K562 (cell line): ENCODE measurements around the gene ZNF506. TPM values are rescaled to one million over a fixed set of nuclear protein-coding genes. Genes with fewer than 3 reads are reported as not detected.

ENCODE experiments used
- BRCA1 ChIP-seq, 2 experiments: fragments of 450-650 bp in 1 of 2; sonication (generic) in 1 of 2; formaldehyde crosslinking in 1 of 2; IDR thresholded peaks; 2 replicates each; pipeline versions ENCODE4 v1.5.0 to v1.6.1; 2017 to 2020; ENCODE audit warnings: mild to moderate bottlenecking in 1 of 2, missing genetic modification reagents in 1 of 2
- BRF2 ChIP-seq: IDR thresholded peaks from 3 replicates; pipeline ENCODE4 v1.6.1; 2011; ENCODE audit warnings: borderline replicate concordance, mild to moderate bottlenecking; ENCODE audit not compliant: insufficient read length, insufficient read depth
- EHMT2 ChIP-seq: fragments of 450-650 bp; IDR thresholded peaks from 2 replicates; pipeline ENCODE4 v1.6.1; 2018; ENCODE audit warnings: antibody characterized with exemption
- FOXK1 ChIP-seq: sonication (generic); formaldehyde crosslinking; IDR thresholded peaks from 2 replicates; pipeline ENCODE4 v1.8.0; 2022; ENCODE audit warnings: missing genetic modification reagents, mild to moderate bottlenecking, borderline replicate concordance
- FOXO4 ChIP-seq: fragments of 450-650 bp; formaldehyde crosslinking; IDR thresholded peaks from 2 replicates; pipeline ENCODE4 v1.4.0; 2020; ENCODE audit warnings: mild to moderate bottlenecking, moderate library complexity
- JUN ChIP-seq, 2 experiments: sonication (generic) in 1 of 2; formaldehyde crosslinking in 1 of 2; IDR thresholded peaks; 2 replicates each; pipeline versions ENCODE4 v1.6.1 to v1.8.0; 2012 to 2022; ENCODE audit warnings: borderline replicate concordance in 2 of 2, mild to moderate bottlenecking in 2 of 2, improper control_type of control experiment in 1 of 2, low read depth in 1 of 2, low read length in 1 of 2, missing genetic modification reagents in 1 of 2
- MTA3 ChIP-seq: fragments of 450-650 bp; formaldehyde crosslinking; IDR thresholded peaks from 2 replicates; pipeline ENCODE4 v1.6.1; 2017; ENCODE audit warnings: mild to moderate bottlenecking, borderline replicate concordance
- NKRF ChIP-seq: fragments of 450-650 bp; IDR thresholded peaks from 2 replicates; pipeline ENCODE4 v1.6.1; 2016; ENCODE audit warnings: borderline replicate concordance
- SNAPC5 ChIP-seq: fragments of 250-450 bp; sonication (Bioruptor Pico); IDR thresholded peaks from 2 replicates; pipeline ENCODE4 v1.8.0; 2021; ENCODE audit warnings: moderate library complexity, mild to moderate bottlenecking, inconsistent platforms
- TFAM ChIP-seq: fragments of 250-450 bp; sonication (Bioruptor Pico); conservative IDR thresholded peaks from 2 replicates; pipeline ENCODE4 v1.5.0; 2021; ENCODE audit warnings: mild to moderate bottlenecking, moderate library complexity
- TRIM28 ChIP-seq: fragments of 450-650 bp; IDR thresholded peaks from 2 replicates; pipeline ENCODE4 v1.6.1; 2017
- YBX1 ChIP-seq: fragments of 450-650 bp; IDR thresholded peaks from 2 replicates; pipeline ENCODE4 v1.7.1; 2016; ENCODE audit warnings: mild to moderate bottlenecking
- ZBTB33 ChIP-seq: sonication (generic); formaldehyde crosslinking; IDR thresholded peaks from 2 replicates; pipeline ENCODE4 v1.8.1; 2023; ENCODE audit warnings: mild to moderate bottlenecking, missing genetic modification reagents
- ZNF146 ChIP-seq: IDR thresholded peaks from one replicate; pipeline ENCODE4 v1.6.1; 2018; ENCODE audit warnings: missing compliant biosample characterization; ENCODE audit not compliant: unreplicated experiment
- ZNF347 ChIP-seq: fragments of 450-650 bp; formaldehyde crosslinking; IDR thresholded peaks from 2 replicates; pipeline ENCODE4 v1.4.0; 2020; ENCODE audit warnings: low read depth, mild to moderate bottlenecking, moderate library complexity
- ZNF57 ChIP-seq: fragments of 450-650 bp; formaldehyde crosslinking; IDR thresholded peaks from 2 replicates; pipeline ENCODE4 v1.4.0; 2020; ENCODE audit warnings: mild to moderate bottlenecking, moderate library complexity
- ZNF707 ChIP-seq: fragments of 250-450 bp; sonication (Bioruptor Pico); conservative IDR thresholded peaks from 2 replicates; pipeline ENCODE4 v1.8.0; 2022; ENCODE audit warnings: inconsistent platforms, mild to moderate bottlenecking, moderate library complexity
- ZNF764 ChIP-seq: fragments of 250-450 bp; sonication (Bioruptor Pico); IDR thresholded peaks from 2 replicates; pipeline ENCODE4 v1.4.0; 2020; ENCODE audit warnings: low read depth, mild to moderate bottlenecking, moderate library complexity
- ZSCAN32 ChIP-seq: fragments of 450-650 bp; formaldehyde crosslinking; IDR thresholded peaks from 2 replicates; pipeline ENCODE4 v1.4.0; 2020; ENCODE audit warnings: mild to moderate bottlenecking, moderate library complexity
- polyA plus RNA-seq, 8 experiments: library from polyadenylated mRNA; depleted of rRNA in 4 of 8; stranded (reverse) in 5 of 8; unstranded in 3 of 8; fragments of >200 nt; fragmentation: Nextera tagmentation in 2 of 8; fragmentation: Illumina TruSeq in 1 of 8; extraction: Ambion mirVana in 2 of 8; extraction: Trizol in 1 of 8; gene quantifications; 2 replicates each; pipeline versions ENCODE4 v1.2.1 to v1.2.3, GENCODE V29; 2011 to 2014; ENCODE audit warnings: inconsistent platforms in 1 of 8, missing spikeins in 1 of 8
- total RNA-seq, 7 experiments: library from RNA; depleted of rRNA in 6 of 7; stranded (reverse); fragments of >200 nt in 6 of 7; fragmentation: Illumina TruSeq in 2 of 7; extraction: Trizol in 2 of 7; gene quantifications; 2 replicates each; pipeline versions ENCODE4 v1.2.1 to v1.2.3, GENCODE V29; 2011 to 2021; ENCODE audit warnings: low replicate concordance in 1 of 7

Gene ZNF506
- total and polyA plus RNA-seq, 9 of the 15 experiments (the other 6 are each of a cell fraction or from before 2014, with no cell fraction given) = 0.03 to 0.44 (median 0.14) TPM; not detected in 2

- TF ChIP-seq ZNF347 (CRISPR knock-in tag) = no peak
- TF ChIP-seq TFAM = no peak
- no peak for TF ChIP-seq BRCA1 (IDR thresholded peaks at IDR 0.05)
- no peak for TF ChIP-seq BRCA1 (CRISPR knock-in tag; IDR thresholded peaks at IDR 0.05)
- TF ChIP-seq MTA3 = peak; percentile 58; the same call in 1 of the 2 replicates
- no peak for TF ChIP-seq SNAPC5 (CRISPR knock-in tag)
- TF ChIP-seq ZNF146 (CRISPR knock-in tag) = no peak
- TF ChIP-seq NKRF = peak; percentile 29; the same call in 1 of the 2 replicates
- no peak for TF ChIP-seq YBX1
- no peak for TF ChIP-seq ZNF57 (CRISPR knock-in tag)
- no peak for TF ChIP-seq BRF2
- TF ChIP-seq JUN (IDR thresholded peaks at IDR 0.05; ENCODE audit: borderline replicate concordance, low read depth, low read length) = peak; percentile 5; the same call in 1 of the 2 replicates
- no peak for TF ChIP-seq JUN (CRISPR knock-in tag; IDR thresholded peaks at IDR 0.05; ENCODE audit: borderline replicate concordance)
- TF ChIP-seq ZBTB33 (CRISPR knock-in tag) = no peak
- TF ChIP-seq FOXO4 (CRISPR knock-in tag) = no peak
- no peak for TF ChIP-seq TRIM28
- TF ChIP-seq EHMT2 = no peak
- no peak for TF ChIP-seq FOXK1 (CRISPR knock-in tag)
- TF ChIP-seq ZSCAN32 (CRISPR knock-in tag) = no peak
- TF ChIP-seq ZNF707 (CRISPR knock-in tag) = no peak
- TF ChIP-seq ZNF764 (CRISPR knock-in tag) = no peak
Measured at GRCh38 chr19:19865750-19866610, 44.4 kb upstream of the ZNF506 start, which contains the start of gene ZNF253 (continued).
